ENCODE measurements around the gene DPF3.

The DPF3 gene

DNA sequence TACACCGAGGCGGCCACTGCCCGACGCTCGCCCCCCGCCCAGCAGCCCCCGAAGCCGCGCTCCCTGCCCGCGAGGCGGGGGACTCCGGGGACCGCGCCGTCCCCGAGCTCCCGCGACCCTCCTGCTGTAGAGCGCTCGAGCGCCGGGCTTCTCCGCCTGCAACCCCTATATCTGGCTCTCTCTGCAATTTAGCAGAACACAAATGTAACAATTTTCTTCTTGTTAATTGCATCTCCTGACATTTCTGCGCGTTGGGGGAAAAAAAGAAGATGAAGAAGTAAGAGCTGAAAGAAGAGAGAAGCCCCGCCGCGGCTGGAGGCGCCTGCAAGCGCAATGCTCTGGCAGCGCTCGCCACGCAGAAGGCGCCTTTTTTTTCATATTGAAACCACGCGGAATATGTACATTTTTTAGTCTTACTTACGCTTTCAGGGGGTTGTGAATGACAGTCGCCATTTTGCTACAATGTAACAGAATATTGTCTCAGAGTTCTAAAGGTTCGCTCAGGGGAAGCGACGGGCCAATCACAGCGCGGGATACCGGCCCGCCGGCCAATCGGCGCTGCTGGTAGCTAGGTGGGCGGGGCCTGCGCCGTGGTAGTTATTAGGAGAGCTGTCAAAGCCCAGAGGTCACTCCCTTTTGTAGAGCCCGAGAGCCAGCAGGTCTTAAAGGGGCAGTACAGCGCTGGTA, at the start of gene DPF3:
Gene DPF3 (minus strand): TSS at position 466 of the 687 bp plus-strand sequence. CDS start 13 bp downstream, at position 453.
- DNase-seq: peak; percentile 90

DNA sequence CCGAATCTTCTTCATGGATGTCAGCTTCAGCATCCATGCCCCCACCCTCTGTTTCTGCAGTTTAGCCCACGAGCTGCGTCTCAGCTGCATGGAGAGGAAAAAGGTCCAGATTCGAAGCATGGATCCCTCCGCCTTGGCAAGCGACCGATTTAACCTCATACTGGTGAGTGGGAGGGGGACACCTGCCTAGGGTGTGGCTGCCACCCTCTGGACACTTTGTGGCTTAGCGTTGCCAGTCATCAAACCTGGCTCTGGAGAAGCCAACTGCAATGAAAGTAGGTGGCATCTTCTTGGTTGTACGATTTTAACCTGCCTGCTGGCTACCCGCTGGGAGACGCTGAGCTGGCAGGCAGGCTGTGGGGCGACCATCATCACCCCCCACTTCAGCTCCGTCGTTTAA, 49.0 kb upstream of the DPF3 start:
- no peak for DNase-seq

DNA sequence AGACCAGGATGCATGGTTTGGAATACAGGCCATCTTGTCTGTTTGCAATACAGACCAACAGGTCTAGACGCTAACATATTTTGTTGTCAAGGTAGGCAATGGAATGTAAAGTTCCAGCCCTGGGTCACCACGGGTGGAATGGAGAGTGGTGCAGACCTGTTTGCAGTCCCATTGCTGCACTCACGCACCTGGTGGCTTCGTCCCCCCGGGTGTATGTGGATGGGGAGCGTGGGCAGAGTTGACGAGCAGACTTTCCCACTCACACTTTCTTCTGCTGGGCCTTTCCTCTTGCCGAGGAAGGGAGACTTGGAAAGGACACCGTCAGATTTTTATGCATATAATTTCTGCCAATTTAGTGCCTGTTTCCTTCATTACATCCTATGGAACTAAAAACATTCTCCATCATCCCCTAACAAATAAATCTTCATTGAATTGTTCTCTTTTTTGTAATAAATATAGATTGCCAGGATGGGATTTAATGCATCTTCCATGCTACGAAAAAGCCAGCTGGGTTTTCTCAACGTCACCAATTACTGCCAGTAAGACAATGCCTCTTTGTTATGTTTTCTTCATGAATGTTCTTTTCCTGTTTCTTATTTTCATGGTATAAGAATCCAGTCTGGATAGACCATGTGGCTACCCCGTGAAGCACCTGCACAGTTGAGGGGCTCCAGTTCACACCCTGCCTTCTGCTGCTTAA, 47.5 kb upstream of the DPF3 start:
- no peak for DNase-seq

DNA sequence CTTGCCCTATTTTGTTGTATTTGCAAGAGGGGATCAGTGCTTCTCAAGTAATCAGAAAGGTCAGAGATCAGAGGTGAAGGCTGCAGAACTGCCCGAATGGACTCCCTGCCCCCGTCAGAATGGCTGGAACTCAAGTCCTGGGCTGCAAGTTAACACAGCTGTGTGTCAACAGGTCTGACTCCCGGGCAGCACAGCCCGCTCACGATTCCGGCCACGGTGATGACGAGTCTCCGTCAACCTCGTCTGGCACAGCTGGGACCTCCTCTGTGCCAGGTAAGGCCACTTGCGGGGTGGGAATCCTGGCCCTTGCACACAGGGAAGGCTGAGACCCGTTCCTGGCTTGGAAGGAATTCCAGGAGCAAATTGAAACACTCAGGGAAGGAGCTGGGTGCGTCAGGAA, 45.7 kb upstream of the DPF3 start:
- no peak for DNase-seq

DNA sequence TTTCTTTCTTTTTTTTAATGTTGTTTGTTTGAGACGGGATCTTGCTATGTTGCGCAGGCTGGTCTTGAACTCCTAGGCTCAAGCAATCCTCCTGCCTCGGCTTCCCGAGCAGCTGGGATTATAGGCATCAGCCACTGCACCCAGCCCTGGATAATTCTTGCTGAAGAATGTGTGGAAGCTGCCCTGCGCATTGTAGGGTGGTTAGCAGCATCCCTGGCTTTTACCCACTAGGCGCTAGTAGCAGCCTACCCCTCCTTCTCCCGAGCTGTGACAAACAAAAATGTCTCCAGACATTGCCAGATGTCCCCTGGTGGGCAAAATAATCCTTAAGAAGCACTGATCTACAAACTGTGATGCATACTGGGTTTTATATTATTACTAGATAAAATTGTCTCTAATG, 39.0 kb upstream of the DPF3 start:
- no peak for DNase-seq

DNA sequence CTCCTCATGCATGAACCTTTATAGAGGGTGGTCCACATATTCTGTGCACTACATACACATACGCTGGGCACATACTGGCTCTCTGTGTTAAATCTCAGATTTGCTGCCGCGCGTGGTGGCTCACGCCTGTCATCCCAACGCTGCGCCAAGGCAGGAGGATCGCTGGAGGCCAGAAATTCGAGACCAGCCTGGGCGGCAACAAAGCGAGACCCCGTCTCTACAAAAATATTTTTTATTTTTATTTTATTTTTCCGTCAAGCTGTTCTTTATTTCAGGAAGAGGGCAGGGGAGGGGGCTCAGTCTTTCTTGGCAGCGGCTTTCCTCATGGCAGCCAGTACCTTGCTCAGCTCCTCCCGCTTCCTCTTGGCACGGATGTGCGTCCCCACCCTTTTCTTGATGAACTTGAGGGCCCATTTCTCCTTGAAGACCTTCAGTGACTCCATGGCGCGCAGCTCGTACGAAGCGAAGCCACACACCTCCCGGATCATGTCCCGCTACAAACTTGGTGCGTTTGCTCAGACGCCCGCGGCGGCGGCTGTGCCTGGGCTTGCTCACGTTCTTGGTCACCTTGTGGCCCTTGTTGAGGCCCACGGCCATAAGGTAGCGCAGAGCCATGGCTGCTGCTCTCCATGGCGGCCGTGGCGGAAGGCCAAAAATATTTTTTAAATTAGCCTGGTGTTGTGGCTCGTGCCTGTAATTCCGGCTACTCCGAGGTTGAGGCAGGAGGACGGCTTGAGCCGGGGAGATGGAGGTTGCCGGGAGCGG, 35.6 kb upstream of the DPF3 start:
- no peak for DNase-seq

DNA sequence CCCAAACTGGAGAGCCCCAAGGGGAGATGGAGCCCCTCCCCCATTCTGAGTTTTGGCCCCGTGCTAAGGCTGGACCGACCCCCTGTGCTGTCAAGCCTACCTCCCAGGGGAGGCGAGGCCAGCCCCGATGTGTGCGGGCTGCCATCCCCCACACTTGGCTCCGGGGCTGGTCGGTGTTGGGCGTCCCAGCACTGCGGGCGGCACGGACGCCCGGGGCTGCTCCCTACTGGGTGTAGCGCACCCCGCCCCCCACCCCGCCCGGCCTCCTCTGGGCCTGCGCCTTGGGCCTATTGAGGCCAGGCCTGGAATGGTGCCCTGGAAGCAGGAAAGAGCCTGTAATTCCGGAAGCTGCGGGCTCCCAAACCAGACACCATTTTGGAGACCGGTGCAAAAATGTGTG, 35.0 kb upstream of the DPF3 start:
- no peak for DNase-seq

DNA sequence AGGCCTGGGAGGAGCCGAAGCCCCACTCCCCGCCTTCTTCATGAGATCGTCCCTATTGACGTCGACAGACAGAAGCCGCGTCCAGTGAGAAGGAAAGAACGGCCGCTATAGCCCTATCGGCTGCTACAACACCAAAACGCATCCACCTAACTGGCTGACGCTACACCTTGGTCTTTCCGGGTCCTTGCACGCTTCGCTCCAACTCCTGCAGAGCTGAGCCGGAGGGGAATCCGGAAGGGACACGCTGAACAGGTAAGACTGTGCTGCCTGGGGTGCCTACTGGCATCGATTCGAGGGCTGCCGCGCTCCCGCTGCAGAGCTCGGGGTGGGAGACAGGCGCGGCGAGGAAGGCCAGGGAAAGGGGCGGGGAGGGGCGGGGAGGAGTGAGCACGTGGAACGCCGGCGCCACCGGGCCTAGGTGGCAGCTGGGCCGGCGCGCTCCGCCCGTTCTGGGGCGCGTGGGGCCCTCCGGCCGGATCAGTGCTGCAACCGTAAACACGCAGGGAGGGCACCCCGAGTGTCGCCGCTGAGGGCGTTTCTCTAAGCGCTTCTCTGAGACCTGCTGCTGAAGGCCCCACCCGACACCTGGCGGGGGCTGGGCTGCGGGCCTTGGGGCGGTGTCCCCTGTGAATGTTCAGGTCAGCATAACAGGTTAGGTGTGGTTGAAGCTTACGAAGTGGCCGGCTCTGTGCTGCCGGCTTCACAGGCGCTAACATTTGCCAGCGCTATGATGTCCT, 32.6 kb upstream of the DPF3 start, which contains the start of gene DCAF4:
Gene DCAF4 (plus strand): TSS at position 173 of the 737 bp plus-strand sequence. CDS start 11,515 bp downstream, outside the sequence.
- peak; percentile 96 for DNase-seq

DNA sequence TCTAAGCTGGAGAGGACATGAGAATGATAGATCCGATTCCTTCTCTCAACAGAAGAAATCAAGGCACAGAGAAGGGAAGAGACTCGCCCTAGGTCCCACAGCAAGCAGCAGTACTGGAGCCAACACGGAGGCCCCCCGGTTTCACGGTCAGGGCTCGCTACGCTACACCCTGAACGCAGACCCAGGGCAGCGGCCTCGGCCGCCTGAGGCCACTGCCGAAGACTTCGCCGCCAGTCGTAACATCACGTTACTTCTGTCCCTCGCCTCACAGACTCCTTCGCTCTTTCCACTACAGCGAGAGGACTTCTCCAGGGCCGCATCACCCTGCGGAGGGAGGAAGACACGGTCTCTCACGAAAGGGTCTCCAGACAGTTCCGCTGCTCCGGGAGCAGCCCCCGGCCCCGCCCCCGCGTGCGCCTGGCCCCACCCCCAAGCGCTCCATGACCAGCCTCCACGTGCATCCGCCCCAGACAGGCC, 32.0 kb upstream of the DPF3 start:
- no peak for DNase-seq

DNA sequence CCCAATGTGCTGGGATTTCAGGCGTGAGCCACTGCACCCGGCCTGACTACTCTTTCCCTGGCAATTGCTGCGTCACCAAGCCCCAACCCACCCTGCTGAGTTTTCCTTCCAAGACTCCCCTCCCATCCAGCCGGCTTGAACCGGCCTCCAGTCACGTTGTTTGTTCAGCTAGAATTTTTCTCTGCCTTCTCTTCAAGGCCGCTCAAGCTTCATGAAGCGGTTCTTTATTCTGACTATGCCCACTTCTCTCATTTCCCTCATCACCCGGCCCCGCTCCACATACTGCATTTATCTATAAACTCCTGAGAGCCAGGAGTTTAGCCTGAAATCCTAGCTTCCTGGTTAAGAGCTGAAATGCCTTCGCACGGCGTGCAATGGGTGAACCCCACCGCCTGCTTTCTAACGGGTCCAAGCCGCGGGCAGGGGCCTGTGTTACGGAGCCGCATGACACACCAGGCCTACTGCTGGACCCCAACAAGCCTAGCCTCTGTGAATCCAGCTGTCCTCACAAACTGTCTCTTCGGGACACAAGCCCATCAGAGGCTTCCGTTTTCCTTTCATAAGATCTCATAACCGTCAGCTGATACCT, 31.4 kb upstream of the DPF3 start:
- DNase-seq: no peak

DNA sequence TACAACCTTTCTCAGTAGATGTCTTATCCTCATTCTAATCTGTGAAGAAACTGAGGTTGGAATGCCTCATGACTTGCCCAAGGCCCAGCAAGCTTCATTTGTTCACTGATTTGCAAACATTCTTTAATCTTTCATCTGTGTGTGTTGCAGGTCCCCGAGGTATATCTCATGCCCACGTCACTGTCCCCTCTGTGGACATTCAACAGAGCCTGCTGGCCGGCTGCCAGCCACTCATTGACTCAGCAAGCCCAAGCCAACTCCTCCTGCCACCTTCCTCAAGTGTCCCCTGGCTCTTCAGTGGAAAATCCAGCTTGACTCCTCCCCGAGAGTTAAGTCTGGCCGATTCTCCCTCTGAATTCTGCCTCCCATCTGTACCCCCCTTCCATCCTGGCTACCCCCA, 30.4 kb upstream of the DPF3 start:
- DNase-seq: no peak

DNA sequence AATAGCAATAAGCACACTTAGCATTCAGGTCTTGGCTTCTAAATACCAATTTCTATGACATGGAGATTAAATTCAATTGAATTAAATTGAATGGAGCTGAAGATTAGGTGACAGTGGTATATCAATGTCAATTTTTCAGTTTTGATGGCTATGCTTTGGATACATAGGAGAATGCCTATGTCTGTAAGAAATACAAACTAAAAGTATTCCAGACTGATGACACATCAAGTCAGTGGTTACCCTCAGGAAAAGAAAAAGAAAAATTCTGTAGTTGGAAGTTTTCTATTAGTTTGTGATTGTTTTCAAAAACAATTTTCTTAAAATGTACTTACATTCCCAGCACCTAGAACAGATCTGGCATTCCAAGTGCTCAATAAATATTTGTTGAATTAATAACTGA, 27.5 kb upstream of the DPF3 start:
- DNase-seq: no peak

DNA sequence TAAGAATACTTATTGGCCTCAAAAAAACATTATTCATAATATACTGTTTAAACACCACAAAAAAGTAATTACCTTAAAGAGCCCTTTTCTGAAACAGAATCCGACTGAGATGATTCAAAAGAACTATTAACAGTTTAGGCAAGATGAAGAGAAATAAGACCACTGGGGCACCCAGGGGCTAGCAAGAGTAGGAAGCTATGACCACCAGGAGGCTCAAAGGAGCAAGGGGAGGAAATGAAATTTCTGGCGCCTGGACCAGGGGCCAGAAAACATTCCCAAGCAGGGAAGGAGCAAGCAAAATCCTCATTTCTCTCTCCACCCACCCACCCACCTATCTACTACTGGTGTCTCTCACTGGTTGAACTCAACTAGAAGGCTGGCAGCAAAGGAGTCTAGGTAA, 26.1 kb upstream of the DPF3 start:
- DNase-seq: no peak

DNA sequence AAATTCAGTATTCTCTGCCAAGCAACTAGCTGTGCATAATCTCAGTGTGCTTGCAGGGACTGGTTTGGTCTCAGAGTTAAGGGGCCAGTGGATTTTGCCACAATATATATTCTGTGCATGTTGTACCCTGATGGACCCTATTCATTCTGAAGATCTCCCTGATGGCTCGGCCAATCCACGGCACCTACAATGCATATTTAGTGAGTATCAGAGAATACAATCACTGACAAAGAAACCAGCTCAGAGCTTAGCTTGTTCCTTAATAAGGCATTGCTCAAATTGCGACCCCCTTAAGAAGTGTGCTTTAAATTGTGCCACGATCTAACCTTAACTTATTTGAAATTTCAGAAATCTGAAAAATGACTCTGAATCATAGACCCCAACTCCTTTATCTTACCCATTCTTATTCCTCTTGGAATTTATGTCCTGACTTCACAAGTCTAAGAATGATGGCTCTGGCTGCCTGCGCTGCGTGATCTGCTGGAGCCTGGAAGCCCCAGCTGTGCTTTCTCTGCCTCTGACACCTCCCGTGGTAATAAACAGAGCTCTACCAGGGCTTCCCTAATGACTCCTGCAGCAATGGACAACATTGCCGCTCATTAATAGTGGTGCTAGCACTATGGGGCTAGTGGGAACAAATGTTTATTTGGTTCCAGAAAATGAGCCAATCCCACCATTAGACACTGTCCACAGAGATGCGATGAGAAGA, 23.3 kb upstream of the DPF3 start:
- DNase-seq: no peak

DNA sequence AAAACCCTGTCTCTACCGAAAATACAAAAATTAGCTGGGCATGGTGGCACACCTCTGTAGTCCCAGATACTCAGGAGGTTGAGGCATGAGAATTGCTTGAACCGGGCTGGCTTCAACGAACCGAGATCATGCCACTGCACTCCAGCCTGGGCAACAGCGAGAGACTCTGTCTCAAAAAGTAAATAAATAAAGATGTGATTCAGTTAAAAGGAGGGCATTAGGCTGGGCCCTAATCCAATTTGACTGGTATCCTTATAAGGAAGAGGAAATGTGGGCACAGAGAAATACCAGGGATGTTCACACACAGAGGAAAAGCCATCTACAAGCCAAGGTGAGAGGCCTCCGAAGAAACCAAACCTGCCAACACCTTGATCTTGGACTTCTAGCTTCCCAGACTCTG, 22.3 kb upstream of the DPF3 start:
- DNase-seq: no peak

DNA sequence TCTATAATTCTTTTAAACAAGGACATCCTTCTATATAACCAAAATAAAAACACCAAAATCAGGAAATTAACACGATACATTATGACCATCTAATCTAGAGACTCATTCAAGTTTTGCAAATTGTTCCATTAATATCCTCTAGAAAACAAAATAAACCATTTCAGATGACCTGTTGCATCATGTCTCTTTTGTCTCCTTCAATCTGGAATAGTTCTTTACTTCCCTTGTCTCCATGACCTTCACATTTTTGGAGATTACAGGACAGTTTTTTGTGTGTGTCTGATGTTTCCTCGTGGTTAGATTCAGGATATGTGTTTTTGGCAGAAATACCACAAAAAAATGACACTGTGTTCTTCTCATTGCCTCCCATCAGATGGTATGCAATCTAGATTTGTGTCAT, 19.9 kb upstream of the DPF3 start:
- no peak for DNase-seq

DNA sequence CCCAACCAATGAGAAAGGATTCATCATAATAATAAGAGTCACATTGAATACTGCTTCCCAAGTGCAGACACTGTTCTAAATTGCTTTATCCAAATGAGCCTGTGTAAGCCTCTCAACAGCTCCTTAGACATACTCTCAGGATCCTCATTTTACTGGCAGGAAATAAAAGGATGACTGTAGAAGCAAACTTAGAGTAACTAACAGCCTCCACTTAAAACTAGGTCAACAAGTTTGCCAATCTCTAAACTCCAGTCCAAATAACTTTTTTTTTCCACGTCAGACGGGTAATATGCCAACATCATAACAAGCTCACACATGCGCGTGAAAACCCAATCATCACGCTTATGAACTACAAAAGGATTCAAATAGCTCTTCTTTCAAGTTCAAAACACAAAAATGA, 15.3 kb upstream of the DPF3 start:
- no peak for DNase-seq

DNA sequence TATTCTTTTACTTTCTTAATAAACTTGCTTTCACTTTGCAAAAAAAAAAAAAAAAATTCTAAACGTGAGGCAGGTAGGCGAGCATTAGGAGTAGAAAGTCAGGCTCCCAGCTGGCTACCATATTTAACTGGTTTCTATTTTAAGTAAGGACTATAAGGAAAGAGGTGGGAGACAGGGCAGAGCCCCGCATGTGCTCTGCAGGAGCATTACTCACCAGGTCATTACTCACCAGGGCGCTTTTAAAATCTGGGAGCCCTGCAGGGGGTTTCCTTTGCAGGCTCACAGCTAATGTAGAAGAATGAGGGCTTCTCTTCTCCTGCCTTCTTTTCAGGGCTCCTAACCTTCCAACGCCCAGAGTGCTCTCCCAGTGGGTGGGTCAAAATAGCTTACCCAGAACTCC, 14.0 kb upstream of the DPF3 start:
- DNase-seq: no peak

DNA sequence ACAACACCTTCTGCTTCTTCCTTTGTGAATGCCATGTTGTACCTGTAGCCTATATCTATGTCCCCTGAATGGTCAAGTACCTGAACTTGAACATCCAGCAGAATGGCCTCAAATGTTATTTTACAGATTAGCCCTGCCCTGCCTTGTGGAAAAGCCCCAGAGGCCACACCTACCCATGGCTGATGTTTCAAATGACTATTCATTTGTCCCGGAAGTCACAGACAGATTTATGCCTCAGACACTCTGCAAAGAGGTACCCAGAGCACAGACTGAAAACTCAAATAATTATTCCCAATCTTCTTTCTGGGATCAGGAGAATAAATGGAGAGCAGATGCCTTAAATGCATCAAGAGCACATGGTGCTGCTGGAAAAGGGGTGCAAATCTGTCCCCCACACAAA, 13.0 kb upstream of the DPF3 start:
- DNase-seq: no peak

DNA sequence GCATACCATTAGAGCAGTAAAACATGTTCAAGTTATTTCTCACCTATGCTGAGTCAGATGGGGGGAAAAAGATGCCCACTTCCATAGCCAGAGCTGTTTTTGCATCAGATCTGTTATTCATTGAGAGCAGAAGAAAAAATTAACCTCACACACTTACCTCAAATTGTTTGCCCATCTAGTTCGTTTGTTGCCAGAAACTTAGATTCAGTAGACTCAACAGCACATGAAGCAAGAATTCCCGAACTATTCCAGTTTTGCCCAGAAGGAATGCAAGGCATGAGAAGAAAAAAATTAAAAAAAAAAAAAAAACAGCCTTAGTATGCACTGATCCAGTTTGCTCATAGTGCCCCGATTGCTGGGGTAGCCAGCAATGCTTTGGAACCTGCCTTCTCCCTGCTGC, 12.4 kb upstream of the DPF3 start:
- DNase-seq: no peak

DNA sequence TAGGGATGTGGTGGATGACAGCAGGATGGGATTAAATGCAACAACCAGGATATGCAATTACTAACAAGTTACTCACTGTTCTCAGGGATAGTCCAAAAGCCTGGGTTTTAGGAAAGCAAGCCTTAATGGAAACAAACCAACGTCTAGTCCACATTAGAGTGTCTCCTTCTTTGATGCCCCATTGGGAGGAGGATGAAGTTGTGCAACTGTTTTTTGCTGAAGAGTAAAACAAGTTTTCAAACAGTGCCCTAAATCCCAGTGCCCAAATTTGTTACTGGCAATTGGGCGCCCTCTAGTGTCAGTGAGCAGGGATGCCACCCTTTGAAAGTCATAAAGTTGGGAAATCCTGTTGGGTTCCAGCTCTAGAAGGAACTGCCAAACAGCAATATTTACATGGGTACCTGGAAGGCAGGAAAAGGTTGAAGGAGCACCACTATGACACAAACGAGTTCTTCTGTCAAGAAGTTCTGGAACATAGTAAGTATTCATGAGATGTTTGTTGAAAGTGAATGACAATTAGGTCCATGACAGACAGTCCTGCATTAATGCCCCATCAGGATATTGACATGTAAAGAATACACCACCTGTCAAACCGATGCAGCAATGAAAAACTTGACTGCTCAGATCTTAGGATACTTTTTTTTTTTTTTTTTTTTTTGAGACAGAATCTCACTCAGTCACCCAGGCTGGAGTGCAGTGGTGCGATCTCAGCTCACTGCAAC, 11.1 kb upstream of the DPF3 start:
- DNase-seq: peak; percentile 55
